HepG2 (cell line): ENCODE data around the gene P3H4. TPM values are rescaled to one million over a fixed set of nuclear protein-coding genes. Genes with fewer than 3 reads are reported as not detected.

Experiments
- ARID5B ChIP-seq: IDR thresholded peaks from 2 replicates; pipeline ENCODE4 v1.4.0; 2020; ENCODE audit warnings: mild to moderate bottlenecking, missing genetic modification reagents
- ARNT ChIP-seq: fragments of 450-650 bp; IDR thresholded peaks from 2 replicates; pipeline ENCODE4 v1.6.1; 2017
- ASH2L ChIP-seq: fragments of 300-600, 200-600 bp; sonication (generic); IDR thresholded peaks from 2 replicates; pipeline ENCODE4 v1.7.0; 2017; ENCODE audit warnings: low read depth, mild to moderate bottlenecking, moderate library complexity, mixed read lengths, low read length; ENCODE audit not compliant: insufficient read length
- EED ChIP-seq: sonication (generic); formaldehyde crosslinking; IDR thresholded peaks from 2 replicates; pipeline ENCODE4 v1.5.0; 2020; ENCODE audit warnings: mild to moderate bottlenecking, missing genetic modification reagents
- MAFF ChIP-seq: IDR thresholded peaks from 2 replicates; pipeline ENCODE4 v1.6.1; 2011; ENCODE audit warnings: low read depth, low read length, improper control_type of control experiment
- MBNL3 ChIP-seq: fragments of 250-450 bp; sonication (Bioruptor Pico); conservative IDR thresholded peaks from 2 replicates; pipeline ENCODE4 v1.8.0; 2022; ENCODE audit warnings: mild to moderate bottlenecking, inconsistent platforms
- NPAS2 ChIP-seq: sonication (generic); formaldehyde crosslinking; IDR thresholded peaks from 2 replicates; pipeline ENCODE4 v1.8.0; 2022; ENCODE audit warnings: mild to moderate bottlenecking, missing genetic modification reagents, borderline replicate concordance
- PHF8 ChIP-seq: sonication (generic); formaldehyde crosslinking; IDR thresholded peaks from 2 replicates; pipeline ENCODE4 v1.5.0; 2020; ENCODE audit warnings: missing genetic modification reagents
- RARG ChIP-seq: sonication (generic); formaldehyde crosslinking; IDR thresholded peaks from 2 replicates; pipeline ENCODE4 v1.4.0; 2020; ENCODE audit warnings: low read depth, mild to moderate bottlenecking, missing genetic modification reagents
- RFX5 ChIP-seq: IDR thresholded peaks from 2 replicates; pipeline ENCODE4 v1.6.1; 2011; ENCODE audit warnings: low read depth, low read length, improper control_type of control experiment
- SP2 ChIP-seq: sonication (generic); formaldehyde crosslinking; IDR thresholded peaks from 2 replicates; pipeline ENCODE4 v1.5.1; 2020; ENCODE audit warnings: mild to moderate bottlenecking, missing genetic modification reagents
- SYNCRIP ChIP-seq: fragments of 200-400 bp; formaldehyde crosslinking; IDR thresholded peaks from 2 replicates; pipeline ENCODE4 v1.6.1; 2018; ENCODE audit warnings: mild to moderate bottlenecking, low read depth, low read length; ENCODE audit not compliant: insufficient read depth
- YY1 ChIP-seq: IDR thresholded peaks from 2 replicates; pipeline ENCODE4 v1.6.1; 2011; ENCODE audit warnings: low read length, low read depth, moderate library complexity, mild to moderate bottlenecking; ENCODE audit not compliant: insufficient read depth, insufficient replicate concordance
- ZNF224 ChIP-seq: sonication (generic); formaldehyde crosslinking; IDR thresholded peaks from 2 replicates; pipeline ENCODE4 v1.5.0; 2020; ENCODE audit warnings: mild to moderate bottlenecking, missing genetic modification reagents
- ZNF446 ChIP-seq: sonication (generic); formaldehyde crosslinking; IDR thresholded peaks from 2 replicates; pipeline ENCODE4 v1.5.0; 2020; ENCODE audit warnings: mild to moderate bottlenecking, missing genetic modification reagents
- ZNF557 ChIP-seq: sonication (generic); formaldehyde crosslinking; IDR thresholded peaks from 2 replicates; pipeline ENCODE4 v1.4.0; 2020; ENCODE audit warnings: missing genetic modification reagents
- ZNF672 ChIP-seq: sonication (generic); formaldehyde crosslinking; IDR thresholded peaks from 2 replicates; pipeline ENCODE4 v1.8.1; 2022; ENCODE audit warnings: missing genetic modification reagents
- ZNF687 ChIP-seq: sonication (generic); formaldehyde crosslinking; IDR thresholded peaks from 2 replicates; pipeline ENCODE4 v1.5.1; 2020; ENCODE audit warnings: mild to moderate bottlenecking, missing genetic modification reagents, moderate library complexity
- polyA plus RNA-seq, 8 experiments: library from polyadenylated mRNA; depleted of rRNA in 3 of 8; stranded (reverse) in 7 of 8; unstranded in 1 of 8; fragments of >200 nt; fragmentation: Illumina TruSeq in 4 of 8; extraction: Trizol in 4 of 8; gene quantifications; 2 replicates each; pipeline versions ENCODE4 v1.2.1 to v1.2.3, GENCODE V29; 2011 to 2016; ENCODE audit warnings: low read depth in 4 of 8, missing spikeins in 1 of 8, mixed read lengths in 1 of 8; ENCODE audit not compliant: insufficient read depth in 1 of 8
- total RNA-seq, 5 experiments: library from RNA; depleted of rRNA; stranded (reverse); fragments of >200 nt; fragmentation: Illumina TruSeq; extraction: Trizol; gene quantifications; 2 replicates each; pipeline ENCODE4 v1.2.3, GENCODE V29; 2016; ENCODE audit warnings: low read depth in 1 of 5
- TF ChIP-seq, protein P1 (sequence below): sonication (generic); formaldehyde crosslinking; IDR thresholded peaks from 2 replicates; pipeline ENCODE4 v1.4.0; 2020; ENCODE audit warnings: mild to moderate bottlenecking, missing genetic modification reagents, borderline replicate concordance

The P3H4 gene
- total and polyA plus RNA-seq, 2 of the 13 experiments (the other 11 are each of a cell fraction or from before 2014, with no cell fraction given), result 37.1 to 50.6 TPM

- TF ChIP-seq EED (CRISPR knock-in tag), result no peak
- TF ChIP-seq ZNF687 (CRISPR knock-in tag), result peak; percentile 51
- no peak for TF ChIP-seq ARNT
- TF ChIP-seq ZNF446 (CRISPR knock-in tag), result no peak
- TF ChIP-seq RARG, result 0 out of 2 replicates have a peak, but pooled peaks have one; percentile 70
- no peak for TF ChIP-seq ZNF557 (CRISPR knock-in tag)
- TF ChIP-seq YY1, result peak; percentile 60
- peak; percentile 40; the same call in 1 of the 2 replicates for TF ChIP-seq ARID5B (CRISPR knock-in tag)
- TF ChIP-seq ASH2L, result peak; percentile 52
- no peak for TF ChIP-seq MAFF
- no peak for TF ChIP-seq SP2 (CRISPR knock-in tag)
- TF ChIP-seq SYNCRIP, result no peak
- no peak for TF ChIP-seq ZNF672 (CRISPR knock-in tag)
- TF ChIP-seq RFX5, result no peak
- peak; percentile 69 for TF ChIP-seq PHF8 (CRISPR knock-in tag)
- no peak for TF ChIP-seq NPAS2 (CRISPR knock-in tag)
- no peak for TF ChIP-seq MBNL3 (CRISPR knock-in tag)
- no peak for TF ChIP-seq ZNF224 (CRISPR knock-in tag)
- TF ChIP-seq, protein P1, sequence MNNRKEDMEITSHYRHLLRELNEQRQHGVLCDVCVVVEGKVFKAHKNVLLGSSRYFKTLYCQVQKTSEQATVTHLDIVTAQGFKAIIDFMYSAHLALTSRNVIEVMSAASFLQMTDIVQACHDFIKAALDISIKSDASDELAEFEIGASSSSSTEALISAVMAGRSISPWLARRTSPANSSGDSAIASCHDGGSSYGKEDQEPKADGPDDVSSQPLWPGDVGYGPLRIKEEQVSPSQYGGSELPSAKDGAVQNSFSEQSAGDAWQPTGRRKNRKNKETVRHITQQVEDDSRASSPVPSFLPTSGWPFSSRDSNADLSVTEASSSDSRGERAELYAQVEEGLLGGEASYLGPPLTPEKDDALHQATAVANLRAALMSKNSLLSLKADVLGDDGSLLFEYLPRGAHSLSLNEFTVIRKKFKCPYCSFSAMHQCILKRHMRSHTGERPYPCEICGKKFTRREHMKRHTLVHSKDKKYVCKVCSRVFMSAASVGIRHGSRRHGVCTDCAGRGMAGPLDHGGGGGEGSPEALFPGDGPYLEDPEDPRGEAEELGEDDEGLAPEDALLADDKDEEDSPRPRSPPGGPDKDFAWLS (CRISPR knock-in tag), result no peak
Observed at GRCh38 chr17:41812381-41813151, 817 bp upstream of the P3H4 start, which contains the start of gene FKBP10 (continued).
